NCI-H82 treated with DMSO at 0.1 percent for 48 hours (cell line): ENCODE measurements around the gene PLXNA3.

Source experiments
- DNase-seq: peaks from one replicate; lab custom pipeline; 2025; ENCODE audit not compliant: unreplicated experiment; lab: John Stamatoyannopoulos, UW

PLXNA3 gene

DNA sequence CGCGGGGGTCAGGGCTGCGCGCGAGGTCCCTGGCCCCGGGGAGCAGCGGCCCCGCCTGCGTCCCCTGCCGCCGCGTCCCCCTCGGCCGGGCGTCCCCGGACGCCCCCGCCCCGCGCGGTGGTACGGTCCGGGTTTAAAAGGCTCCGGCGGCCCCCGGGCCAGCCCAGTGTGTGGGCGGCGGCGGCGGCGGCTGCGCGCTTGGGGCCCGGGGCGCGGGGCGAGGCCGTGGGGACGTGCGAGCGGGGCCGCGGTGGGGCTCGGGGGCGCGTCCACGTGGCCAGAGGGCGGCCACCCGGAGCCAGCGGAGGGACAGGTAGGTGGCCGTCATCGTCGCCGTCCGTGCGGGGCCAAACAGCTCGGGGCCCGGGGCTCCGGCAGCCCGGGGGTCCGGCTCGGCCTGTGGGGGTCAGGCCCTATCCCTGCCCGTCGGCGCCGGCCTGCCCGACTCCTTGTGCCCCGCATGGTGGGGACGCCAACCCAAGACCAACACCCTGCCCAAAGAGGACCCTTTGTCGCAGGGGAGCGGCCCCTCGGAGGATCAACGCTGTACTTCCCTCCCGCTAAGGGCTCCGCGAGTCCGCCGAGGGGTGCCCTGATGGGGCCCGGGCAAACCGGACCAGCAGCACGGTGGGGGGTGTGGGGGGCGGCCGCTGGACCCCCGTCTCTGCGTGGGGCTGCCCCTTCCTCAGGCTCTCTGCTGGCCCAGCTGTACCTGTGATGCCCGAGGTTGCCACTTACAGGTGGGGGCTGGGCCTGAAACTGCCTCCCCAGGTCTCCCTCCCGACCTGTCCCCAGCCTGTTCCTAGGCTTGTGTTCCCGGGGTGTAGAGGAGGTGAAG is at the start of gene PLXNA3:
TSS of gene PLXNA3 (plus strand) at position 166 of the 838 bp plus-strand sequence. CDS start 1,903 bp downstream, outside the sequence.
- DNase-seq, result no peak

DNA sequence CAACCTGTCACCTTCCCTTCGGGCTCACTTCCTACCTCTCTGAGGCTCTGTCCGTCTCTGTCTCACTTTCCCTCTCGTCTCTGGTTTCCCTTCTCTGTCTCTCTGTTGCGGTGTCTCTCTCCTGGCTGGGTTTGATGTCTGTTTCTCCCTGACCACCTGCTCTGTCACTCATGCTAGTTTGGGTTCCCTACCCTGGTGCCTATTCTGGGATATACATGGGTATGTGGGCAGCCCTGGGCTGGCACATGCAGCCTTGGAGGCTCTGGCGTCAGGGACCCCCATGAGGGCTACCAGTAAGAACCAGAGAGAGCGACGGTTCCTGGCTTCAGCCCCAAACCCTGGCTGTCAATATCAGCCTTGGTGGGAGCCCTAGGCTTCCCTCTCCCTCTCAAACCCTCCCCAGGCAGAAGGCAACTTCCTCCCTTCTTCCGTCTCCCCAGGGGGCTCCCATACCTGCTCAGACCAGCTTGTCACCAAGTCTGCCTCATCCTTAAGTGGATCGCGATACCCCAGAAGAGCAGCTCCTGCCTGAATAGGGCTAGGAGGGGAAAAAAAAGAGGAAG is 49.3 kb upstream of the PLXNA3 start:
- no peak for DNase-seq

DNA sequence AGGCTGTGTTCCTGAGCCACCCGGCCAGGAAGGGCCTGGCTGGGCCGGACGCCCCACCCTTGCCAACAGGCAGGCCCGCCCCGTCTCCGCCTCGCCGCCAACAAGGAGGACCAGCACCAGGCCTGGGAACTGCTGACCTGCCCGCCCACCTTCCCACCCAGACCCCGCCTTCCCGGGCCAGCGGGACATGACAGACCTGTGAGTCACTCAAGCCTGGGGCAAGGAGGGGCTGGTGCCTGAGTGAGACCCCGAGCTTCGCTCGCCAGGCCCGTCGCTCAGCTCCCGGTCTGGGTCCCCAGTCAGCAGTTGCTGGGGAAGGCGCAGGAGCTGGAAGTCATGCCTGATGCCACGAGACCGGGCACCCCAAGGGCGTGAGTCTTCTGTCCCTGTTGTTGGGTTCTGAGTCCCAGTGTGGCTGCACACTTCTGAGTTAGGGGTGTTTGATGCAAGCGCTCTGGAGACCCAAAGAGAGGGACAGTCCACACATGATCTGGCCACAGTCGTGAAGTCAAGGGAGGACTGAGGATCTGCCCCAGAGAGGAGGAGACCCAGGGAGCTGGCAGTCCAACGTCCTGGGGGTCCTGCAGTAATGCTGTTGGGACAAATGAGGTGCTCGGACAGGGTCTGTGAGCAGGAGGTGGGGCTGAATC is 48.7 kb upstream of the PLXNA3 start, which contains the start of gene DNASE1L1:
TSS of gene DNASE1L1 (minus strand) at position 33 of the 650 bp plus-strand sequence. CDS start 3,686 bp downstream, outside the sequence.
- no peak for DNase-seq

DNA sequence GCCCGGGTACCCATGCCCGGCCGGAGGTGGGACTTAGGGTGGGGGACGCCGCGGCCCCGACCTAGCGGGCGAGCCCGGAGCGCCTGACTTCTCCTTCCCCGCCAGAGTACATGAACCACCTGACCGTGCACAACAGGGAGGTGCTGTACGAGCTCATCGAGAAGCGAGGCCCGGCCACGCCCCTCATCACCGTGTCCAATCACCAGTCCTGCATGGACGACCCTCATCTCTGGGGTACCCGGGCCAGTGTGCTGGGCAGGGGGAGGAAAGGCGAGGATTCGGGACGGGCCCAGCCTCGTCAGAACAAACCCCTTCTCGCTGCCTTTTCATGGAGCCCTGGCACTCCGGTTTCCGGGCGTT is 46.1 kb upstream of the PLXNA3 start:
- peak; percentile 41 for DNase-seq

DNA sequence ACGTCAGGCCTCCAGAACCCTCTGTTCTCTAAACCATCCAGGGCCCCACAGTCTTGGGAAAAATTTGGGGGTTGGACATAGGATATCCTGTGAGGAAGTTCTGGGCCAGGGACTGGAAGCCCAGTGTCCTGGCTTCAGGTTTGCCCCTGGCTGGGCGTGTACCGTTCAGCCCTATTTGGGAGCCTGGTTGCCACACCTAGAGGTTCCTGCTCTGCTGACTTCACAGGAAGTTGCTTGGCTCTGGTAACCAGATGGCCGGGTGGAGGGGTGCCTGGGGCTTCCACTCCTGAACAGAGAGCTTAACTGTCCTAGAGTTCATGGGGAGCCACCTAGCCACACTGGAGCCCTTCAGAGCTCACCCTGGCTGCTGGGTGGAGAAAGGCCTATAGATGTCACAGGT is 45.6 kb upstream of the PLXNA3 start:
- no peak for DNase-seq

DNA sequence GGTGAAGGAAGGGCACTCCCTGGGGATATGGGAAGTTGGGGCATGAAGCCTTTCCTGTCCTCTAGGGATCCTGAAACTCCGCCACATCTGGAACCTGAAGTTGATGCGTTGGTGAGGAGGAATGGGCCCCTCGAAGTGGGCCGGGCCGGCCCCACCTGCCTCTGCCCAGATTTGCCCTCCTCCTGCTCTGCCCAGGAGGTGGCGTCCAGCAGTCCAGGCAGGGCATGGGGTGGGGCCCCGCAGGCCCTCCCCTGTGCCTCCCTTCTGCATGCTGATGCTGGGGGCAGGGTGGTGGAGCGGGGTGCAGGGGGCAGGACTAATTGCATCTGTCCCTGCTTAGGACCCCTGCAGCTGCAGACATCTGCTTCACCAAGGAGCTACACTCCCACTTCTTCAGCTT is 44.9 kb upstream of the PLXNA3 start:
- no peak for DNase-seq

DNA sequence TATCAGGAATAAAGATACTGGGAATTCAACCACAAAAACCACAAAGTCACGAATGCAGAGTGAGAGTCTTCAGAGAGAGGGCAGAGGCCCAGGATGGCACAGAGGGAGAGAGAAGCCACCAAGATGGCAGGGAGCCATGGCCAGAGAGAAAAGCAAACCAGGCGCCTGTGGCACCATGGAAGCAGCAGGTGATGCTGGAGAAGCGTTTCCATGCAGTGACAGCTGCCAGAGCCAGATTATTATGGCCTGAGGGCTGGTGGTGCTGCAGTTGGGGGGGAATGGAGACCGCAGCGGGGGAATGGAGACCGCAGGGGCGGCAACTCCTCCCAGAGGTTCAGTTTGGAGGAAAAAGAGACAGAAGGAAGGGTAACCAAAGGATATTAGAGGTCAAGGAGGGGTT is 40.9 kb upstream of the PLXNA3 start:
- DNase-seq, result no peak

DNA sequence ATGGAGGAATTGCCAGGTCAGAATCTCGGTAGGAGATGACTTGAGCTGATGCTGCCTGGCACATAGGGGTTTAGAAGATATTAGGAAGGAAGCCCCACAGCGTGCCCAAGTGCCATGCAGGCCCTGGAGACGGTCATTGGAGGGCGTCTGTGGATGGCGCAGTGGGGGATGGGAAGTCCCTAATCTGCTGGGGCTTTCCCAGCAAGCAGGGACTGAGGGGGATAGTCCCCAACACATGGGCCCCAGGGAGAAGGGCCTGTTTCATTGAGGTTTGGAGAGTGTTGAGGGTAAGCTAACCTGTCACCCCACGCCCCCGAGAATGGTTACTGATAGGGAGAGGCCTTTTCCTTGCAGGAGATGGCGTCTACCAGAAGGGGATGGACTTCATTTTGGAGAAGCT is 38.9 kb upstream of the PLXNA3 start:
- DNase-seq, result no peak

DNA sequence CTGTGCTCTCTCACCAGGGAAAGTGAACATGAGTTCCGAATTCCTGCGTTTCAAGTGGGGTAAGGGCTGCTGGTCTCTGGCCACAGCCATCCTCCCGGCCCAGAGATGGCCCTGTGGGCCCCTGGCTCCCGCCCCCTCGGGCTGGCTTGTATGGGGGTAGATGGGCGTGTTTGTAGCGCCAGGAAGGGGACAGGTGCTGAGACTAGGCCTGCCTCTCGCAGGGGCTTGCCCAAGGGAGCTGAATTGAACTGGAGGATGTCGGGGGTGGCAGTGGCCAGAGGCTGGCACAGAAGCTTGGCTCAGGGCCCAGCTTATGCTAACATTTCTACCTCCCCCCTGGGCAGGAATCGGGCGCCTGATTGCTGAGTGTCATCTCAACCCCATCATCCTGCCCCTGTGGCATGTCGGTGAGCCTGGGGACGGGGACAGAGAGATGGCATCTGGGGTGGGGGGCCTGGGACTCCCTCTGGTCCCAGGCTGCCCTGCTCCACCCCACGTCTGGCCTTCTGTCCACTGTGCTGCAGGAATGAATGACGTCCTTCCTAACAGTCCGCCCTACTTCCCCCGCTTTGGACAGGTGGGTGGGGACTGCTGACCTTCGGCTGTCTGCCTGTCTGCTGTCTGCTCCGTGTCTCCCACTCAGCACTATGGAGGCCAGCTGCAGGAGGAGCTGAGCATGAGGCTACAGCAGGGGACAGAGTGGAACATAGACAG is 38.2 kb upstream of the PLXNA3 start:
- DNase-seq, result no peak

DNA sequence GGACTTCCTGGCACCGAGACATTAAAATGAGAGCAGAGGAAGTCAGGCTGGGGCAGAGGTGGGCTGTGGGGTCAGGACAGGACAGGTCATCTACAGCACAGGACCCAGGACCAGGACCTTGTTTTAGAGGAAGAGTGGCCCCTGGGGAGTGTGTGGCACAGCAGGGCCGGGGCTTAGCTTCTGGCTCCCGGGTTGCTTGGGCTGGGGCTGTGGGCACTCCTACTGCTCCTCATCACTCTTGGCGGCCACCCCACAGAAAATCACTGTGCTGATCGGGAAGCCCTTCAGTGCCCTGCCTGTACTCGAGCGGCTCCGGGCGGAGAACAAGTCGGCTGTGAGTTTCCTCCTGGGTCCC is 37.7 kb upstream of the PLXNA3 start:
- no peak for DNase-seq

DNA sequence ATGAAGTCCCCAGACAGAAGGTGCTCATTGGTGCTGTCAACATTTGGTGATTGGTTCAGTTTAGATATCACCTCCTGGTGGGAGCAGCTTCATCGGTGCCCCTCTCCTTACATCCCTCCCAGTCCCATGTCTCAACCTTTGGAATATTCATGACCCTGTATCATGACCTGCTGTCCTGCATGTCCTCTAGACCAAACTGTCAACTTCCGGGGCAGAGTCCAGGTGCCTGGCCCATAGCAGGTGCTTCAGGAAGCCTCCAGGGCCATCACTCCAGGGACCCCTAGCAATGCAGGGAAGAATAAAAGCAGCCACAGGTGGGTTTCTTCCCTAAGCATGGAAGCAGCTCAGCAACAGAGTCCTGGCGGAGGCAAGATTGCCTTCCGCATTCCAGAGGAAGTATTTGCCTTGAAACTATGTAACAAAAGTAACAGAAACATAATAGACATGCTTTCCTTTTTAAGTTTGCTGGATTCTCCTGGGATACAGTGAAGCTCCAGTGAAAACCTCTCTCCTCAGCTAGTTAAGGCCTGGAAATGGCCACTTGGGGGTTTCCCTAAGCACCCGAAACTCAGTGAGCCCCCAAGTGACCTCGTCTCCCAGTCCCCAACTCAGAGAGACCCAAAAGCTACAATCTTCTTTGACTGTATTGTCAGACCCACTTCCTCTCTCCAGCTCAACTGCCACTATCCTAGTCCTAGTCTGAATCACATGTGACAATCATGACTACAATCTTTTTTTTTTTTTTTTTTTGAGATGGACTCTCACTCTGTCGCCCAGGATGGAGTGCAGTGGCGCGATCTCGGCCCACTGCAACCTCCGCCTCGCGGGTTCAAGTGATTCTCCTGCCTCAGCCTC is 30.9 kb upstream of the PLXNA3 start:
- DNase-seq, result no peak

DNA sequence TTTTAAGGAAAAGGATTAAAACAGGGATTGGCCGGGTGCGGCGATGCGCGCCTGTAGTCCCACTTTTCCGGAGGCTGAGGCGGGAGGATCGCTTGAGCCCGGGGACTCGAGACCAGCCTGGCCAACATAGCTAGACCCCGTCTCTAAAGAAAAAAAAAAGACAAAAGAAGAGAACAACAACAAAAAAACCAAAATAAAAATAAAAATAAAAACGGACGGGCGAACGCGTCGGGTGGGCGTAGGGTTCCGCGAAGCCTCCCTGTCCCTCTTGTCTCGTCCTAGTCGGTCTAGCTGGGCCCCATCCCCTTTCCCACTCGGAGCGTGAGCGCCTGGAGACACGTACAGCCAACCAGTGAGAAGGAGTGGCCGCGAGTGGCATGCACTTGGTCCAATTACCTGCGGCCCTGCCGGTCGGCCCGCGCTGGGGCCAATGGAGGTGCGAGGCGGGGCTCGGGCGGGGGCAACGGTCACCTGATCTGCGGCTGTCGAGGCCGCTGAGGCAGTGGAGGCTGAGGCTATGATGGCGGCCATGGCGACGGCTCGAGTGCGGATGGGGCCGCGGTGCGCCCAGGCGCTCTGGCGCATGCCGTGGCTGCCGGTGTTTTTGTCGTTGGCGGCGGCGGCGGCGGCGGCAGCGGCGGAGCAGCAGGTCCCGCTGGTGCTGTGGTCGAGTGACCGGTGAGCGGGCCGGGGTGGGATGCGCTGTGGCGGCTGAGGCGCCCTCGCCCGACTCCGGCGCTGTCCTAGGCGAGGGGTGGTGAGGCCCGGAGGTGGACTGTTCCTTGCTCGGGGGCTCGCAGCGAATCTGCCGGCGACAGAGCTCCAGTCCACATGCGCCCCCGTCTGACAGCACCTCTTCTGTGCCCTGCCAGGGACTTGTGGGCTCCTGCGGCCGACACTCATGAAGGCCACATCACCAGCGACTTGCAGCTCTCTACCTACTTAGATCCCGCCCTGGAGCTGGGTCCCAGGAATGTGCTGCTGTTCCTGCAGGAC is 29.6 kb upstream of the PLXNA3 start, which contains the start of gene ATP6AP1:
TSS of gene ATP6AP1 (plus strand) at position 502 of the 996 bp plus-strand sequence. CDS start at position 518, 16 bp downstream.
- DNase-seq, result peak; percentile 82

DNA sequence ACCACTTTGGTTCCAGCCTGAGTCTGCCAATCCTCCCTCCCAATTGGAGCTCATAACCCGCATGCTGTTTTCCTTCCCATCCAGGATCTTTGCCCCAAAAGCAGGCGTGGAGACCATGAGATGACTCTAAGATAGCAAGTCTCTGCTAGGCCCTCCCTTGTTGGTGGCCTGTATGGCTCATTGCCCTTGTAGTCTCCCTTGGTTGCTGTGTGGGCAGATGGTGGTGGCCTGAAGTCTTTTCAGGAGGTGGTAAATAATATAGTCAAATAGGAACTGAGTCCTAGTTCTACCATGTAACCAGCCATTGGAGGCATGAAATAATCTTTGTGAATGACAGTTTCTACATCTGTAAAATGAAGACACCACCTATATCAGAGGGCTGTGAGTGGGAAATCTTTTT is 28.4 kb upstream of the PLXNA3 start:
- DNase-seq, result no peak

DNA sequence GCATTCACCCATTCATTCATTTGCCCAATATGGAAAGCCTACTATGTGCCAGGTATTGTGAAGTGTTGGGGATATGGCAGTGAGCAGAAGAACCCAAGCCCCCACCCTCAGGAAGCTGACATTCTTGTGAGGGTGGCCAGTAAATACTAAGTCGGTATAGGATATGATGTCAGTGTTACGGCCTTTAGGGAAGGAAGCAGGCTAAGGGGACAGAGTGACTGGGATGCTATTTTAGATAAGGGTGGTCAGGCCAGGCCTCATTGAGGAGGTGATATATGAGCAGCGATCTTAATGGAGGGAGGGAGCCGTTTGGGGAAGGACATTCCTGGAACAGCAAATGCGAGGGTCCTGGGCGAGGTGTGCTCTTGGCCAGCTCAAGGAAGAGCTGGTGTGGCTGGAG is 27.6 kb upstream of the PLXNA3 start:
- DNase-seq, result no peak

DNA sequence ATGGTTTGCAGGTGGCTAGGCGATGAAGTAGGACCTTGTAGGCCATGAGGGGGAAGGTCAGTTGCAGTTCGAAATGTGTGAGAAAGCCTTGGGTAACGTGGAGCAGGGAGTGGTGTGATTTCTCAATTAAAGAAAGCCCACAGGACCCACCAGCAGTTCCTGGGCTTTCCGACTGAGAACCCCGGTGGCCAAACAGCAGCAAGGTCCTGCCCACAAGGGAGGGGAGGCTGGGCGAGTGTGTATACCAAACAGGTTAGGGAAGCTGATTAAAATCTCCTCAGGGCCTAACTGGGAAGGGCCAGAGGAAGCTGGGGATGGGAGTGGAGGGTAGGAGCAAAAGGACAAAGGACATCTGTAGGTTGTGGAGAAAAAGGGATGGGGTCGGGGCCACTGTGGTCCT is 27.2 kb upstream of the PLXNA3 start:
- DNase-seq, result no peak

DNA sequence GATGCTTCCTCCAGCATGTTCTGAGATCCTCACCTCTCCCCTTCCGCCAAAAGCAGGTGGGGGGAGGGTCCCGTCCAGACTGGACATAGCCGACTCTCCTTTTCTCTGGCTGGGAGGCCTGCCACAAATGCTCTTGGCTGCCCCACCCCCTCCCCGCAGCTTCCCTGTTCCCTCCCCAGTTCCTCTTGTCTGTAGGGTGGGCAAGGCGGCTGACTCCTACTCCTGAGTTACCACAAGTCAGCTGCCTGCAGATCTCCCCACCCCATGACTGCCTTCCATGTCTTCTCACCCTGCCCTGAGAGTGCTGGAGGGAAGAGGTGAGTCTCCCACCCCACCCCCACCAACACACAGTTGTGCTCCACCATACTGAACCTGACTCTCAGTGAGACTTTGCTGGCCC is 26.7 kb upstream of the PLXNA3 start:
- no peak for DNase-seq

DNA sequence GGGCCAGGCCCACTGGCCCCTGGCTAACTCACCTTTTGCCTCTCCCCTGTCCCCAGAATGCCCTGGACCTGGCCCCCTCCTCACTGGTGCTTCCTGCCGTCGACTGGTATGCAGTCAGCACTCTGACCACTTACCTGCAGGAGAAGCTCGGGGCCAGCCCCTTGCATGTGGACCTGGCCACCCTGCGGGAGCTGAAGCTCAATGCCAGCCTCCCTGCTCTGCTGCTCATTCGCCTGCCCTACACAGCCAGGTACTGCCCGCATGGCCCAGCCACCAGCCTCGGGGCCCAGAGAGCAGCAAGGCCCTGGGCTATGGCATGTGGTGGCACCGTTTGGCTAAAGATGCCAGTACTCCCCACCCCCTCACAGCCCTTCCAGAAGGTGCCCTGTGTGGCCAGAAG is 25.9 kb upstream of the PLXNA3 start:
- DNase-seq, result no peak

DNA sequence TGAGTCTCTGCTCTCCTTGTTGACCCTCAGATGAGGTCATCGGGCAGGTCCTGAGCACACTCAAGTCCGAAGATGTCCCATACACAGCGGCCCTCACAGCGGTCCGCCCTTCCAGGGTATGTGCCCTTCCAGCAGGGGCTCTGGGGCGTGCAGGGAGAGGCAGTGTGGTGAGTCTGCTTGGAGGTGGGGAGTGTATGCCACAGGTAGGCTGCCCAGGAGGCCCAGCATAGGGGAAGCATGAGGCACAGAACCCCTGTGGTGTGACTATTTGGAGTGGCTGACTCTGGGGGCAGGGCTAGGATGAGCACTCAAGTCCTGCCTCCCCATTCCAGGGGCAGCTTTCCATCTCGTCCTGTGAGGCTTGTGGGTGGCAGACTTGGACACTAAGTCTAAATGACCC is 24.5 kb upstream of the PLXNA3 start:
- DNase-seq, result no peak

DNA sequence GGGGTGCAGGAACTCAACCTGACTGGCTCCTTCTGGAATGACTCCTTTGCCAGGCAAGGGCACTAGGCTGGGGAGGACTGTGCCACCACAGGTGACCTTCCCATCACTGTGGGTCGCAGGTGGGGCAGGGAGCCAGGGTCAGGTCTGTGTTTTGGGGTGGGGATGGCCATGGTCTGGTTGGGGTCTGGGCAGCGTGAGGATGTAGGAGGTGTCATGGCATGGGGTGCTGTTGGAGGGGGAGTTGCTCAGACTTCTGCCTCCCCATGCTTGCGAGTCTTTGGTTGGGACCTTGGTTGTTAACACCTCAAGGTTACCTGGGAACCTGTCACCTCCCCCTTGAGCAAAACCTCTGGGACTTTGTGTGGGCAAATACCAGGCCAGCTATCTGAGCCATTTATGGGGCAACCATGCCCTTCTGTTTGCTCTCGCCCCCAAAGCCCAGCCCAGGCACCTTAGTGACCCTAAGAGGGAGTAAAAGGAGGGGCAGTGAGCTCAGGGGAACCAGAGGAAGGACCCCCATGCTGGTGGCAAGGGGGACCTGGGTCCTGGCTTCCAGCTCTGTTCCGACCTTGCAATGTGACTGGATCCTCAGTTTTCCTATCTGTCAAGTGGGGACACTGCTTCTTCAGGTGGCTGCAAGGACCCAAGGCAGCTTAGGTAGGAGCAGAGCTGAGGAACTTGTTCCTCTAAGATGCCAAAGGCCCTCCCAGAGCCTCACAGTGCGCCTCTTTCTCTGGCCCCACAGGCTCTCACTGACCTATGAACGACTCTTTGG is 23.5 kb upstream of the PLXNA3 start:
- no peak for DNase-seq
